Fibroblast of gingiva (primary cell): ENCODE results near the gene NAA20.

Experiments used
- DNase-seq: peaks from one replicate; pipeline ENCODE4 v3.0.0-alpha.2; 2011; ENCODE audit warnings: low read depth

NAA20 gene, protein sequence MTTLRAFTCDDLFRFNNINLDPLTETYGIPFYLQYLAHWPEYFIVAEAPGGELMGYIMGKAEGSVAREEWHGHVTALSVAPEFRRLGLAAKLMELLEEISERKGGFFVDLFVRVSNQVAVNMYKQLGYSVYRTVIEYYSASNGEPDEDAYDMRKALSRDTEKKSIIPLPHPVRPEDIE

DNA sequence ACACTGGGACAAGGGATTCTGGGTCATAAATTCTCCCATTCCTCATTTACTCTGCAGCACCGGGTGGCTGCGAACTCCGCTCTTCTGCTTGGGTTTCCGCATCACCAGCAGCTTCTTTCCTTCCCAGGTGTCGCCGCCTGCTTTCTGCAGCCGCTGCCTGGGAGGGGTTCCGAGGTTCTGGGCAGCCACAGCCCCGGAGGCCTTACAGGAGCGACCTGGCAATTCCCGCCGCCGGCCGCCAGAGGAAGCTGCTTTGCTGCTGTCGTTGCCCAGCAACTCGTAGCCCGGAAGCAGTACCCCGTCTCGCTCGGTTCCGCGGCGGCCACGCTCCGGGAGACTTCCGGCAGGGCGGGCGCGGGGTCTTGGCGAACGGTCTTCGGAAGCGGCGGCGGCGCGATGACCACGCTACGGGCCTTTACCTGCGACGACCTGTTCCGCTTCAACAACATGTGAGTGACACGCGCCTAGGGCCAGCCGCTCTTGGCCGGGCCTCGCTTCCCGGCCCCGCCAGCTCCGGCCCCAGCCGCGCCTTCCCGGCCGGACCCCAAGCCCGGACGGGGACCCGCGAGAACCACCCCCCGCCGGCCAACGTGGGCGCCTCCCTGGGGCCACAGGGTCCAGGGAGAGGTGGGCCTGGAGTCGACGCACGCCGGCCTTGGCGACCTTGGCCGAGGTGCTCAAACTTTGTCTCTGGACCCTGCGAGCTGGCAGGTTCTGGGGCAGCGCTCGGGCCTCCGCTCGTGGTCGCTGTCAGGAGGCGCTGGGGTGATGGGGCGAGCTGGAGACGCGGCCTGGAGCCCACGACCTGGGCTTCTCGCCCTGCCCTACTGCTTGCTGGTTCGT is at the start of gene NAA20:
NAA20 (plus strand) TSS at position 362 of the 843 bp plus-strand sequence; CDS start at position 397, 35 bp downstream.
- peak; percentile 90 for DNase-seq

DNA sequence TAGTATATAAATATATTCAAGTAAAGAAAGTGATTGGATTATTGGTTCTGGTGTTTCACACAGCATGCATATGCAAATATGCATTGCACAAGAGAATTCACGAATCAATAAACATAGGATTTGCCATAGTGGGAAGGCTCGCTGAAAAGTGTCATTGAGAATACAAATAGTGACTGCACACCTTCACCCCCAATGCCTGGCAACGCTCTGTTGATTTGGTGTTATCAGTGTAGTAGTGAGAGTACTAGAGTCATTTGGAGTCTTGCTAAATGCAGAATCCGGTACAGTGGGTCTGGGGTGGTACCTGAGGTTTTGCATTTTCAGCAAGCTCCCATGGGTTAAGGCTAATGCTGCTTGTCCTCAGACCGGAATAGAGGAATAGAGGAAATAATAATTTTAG is 49.7 kb upstream of the NAA20 start:
- DNase-seq, result no peak

DNA sequence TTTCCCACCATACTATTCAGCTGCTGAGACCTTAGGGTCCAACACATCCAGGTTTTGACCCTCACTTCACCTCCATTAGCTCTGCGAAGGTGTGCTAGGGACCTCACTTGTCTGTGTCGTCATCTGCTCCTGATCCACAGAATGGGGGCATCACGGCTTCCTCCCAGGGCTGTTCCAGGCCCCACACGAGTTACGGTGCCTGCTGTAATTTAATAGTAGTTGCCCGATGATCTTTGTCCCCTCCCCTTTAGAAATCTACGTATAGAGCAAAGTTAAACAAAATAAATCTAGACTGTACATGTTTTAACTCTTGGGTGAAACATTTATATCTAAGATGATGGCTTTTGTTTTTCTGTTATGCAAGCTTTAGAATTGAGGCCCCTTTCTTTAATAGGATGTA is 49.1 kb upstream of the NAA20 start:
- DNase-seq, result no peak

DNA sequence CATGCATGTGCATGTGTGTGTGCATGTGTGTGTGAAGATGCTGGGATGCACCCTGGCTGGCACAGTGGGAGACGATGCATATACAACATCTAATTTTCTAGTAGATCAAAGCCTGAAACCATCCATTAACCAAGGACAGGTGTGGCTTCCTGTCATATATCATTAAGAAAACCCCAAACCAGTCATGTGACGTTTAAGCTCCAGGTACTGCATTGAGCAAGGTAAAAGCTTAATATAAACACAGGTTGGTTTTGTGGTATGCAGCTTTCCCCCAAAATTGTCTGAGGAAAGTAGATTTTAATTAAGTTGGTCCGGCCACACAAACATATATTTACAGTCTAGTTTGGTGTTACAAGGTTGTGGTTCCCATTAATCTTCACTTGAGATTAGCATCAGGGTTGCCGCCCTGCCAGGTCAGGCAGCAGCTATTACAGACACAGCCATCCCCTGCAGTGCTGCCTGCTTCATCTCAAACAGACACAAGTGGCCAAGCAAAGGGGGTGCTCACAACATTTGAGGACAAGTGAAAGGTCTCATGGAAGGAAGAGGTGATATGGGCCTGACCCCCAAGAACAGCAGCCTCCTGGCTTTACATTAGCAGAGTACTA is 48.6 kb upstream of the NAA20 start:
- no peak for DNase-seq

DNA sequence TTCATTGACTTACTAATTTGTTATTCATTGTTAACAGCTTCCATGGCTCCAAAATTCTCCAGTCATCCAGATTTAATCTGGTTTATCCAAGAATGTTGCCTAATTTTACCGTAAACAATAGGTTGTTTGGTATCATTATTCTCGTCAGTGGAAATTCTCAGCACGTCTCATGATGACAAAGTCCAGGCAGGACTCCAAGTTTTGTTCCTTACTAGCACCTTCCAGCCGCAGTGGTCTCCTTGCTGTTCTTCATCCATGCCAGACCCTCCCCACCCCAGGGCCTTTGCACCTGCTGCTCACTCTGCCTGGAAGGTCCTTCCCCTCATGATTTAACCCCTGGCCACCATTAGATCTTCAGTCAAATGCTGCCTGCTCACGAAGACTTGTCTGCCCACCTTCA is 48.1 kb upstream of the NAA20 start:
- peak; percentile 26 for DNase-seq

DNA sequence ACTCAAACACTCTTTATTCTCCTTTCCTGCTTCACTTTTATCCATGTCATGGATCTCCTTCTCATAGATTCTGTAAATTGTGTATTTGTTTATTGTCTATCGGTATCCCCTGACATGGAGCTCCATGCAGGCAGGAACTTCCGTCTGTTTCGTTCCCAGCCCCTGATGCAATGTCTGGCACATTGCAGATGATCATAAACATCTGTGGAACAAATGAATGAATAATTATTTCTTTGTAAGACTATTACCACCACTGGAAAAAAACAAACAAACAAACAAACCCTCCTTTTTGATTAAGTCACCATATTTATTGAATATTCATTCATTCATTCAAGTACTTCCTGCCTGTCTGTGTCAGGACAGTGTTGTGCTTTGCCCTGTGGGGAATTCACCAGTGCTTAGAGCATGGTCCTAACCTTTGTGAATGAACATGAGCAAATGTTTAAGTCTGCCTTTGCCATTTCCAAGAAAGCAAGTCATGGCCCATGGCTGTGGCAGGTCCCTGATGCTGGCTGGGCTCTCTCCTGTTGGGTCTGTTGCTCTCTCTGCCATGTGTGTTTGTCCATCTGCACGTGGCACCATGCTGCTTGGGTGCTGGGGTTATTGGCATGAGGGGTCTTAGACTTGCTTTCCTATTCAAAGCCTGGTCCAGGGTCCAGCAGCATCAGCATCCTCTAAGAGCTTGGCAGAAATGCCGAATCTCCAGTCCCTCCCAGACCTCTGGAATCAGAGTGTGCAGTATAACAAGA is 47.5 kb upstream of the NAA20 start:
- peak; percentile 68 for DNase-seq

DNA sequence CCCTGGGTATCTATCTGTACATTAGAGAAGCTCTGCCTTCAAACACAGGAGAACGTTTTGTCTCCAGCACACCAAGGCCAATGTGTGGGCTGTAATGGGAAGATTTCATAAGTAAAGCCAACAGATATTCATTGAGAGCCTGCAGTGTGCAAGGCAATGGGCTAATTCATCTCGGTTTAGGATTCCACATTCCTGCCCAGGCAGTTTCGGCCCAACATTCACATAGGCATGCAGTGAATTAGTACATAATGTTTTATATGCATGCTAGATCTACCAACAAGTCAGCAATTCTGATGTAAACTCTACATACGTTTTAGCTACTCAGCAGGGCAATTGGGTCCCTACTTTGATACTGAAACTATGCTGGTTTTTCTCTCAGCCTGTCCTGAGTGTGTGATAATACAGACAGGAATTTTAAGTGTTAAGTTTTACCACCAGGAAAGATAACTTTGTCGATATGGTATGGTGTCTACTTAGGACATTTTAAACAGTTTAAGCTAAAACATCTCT is 46.9 kb upstream of the NAA20 start:
- DNase-seq, result peak; percentile 9

DNA sequence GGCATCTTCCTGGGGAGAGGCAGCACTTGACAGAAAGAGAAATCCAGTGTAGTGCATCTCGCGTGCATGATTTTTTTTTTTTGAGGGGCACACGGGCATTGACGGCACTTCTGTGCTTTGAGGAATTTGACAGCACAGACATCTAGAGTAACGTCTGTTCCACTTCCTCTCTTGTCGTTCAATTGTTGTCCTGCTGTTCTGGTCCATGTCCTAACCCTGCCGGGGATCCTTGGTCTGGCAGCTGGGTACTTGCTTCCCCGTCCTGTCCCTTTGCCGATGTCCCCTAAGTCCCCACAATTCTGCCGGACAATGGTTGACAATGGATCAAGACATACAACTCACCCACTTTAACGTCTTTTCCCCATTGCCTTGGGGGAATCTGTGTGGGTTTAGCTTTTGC is 46.0 kb upstream of the NAA20 start:
- DNase-seq, result no peak

DNA sequence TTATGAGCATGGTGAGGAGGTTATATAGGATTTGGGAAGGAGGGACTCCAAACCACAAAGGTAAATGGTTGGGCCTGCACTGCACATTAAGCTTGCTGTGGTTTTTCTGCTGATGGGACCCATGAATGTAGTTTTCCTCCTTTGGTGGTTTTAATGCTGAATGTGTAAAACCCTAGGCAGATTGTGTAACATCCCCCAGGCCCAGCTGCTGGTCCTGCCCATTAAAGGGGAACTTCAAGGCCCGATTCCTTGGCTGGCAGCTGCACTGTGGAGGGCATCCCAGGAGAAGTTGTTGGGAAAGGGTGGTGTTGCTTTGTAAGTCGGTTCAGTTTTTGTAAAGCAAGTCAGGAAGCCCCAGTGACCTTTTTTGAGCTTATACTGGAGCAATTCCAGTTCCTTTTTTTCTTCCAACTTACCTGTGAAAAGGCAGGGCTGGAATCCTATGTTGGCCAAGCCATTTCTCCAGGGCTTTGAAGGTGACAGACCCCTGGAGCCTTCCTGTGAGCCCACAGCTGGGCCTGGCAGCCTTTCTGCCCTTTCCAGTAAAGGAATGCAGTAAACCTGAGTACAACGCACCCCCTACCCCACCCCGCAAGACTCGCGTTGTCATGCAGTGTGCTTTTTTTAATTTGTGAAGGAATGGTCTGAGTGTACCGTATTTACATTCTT is 43.1 kb upstream of the NAA20 start:
- peak; percentile 98 for DNase-seq

DNA sequence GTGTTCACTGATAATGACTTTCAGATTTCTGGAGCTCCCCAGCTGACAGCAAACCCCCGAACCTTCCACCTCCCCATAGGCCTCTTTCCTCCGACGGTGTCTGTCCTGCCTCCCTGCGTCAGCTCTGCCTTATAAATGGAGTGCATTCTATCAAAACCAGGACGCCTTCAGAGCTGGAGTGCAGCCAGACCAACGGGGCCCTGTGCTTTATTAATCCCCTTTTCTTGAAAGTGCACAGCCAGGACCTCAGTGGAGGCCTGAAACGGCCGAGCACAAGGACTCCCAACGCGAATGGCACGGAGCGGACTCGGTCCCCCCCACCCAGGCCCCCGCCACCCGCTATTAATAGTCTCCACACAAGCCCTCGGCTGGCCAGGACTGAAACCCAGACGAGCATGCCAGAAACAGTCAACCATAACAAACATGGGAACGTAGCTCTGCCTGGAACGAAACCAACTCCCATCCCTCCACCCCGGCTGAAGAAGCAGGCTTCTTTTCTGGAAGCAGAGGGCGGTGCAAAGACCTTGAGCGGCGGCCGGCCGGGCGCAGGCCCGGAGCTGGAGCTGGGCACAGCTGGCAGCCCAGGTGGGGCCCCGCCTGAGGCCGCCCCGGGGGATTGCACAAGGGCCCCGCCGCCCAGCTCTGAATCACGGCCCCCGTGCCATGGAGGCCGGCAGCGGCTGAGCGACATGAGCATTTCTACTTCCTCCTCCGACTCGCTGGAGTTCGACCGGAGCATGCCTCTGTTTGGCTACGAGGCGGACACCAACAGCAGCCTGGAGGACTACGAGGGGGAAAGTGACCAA is 42.3 kb upstream of the NAA20 start:
- DNase-seq, result peak; percentile 98

DNA sequence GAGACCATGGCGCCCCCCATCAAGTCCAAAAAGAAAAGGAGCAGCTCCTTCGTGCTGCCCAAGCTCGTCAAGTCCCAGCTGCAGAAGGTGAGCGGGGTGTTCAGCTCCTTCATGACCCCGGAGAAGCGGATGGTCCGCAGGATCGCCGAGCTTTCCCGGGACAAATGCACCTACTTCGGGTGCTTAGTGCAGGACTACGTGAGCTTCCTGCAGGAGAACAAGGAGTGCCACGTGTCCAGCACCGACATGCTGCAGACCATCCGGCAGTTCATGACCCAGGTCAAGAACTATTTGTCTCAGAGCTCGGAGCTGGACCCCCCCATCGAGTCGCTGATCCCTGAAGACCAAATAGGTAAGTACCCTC is 41.7 kb upstream of the NAA20 start:
- peak; percentile 40 for DNase-seq

DNA sequence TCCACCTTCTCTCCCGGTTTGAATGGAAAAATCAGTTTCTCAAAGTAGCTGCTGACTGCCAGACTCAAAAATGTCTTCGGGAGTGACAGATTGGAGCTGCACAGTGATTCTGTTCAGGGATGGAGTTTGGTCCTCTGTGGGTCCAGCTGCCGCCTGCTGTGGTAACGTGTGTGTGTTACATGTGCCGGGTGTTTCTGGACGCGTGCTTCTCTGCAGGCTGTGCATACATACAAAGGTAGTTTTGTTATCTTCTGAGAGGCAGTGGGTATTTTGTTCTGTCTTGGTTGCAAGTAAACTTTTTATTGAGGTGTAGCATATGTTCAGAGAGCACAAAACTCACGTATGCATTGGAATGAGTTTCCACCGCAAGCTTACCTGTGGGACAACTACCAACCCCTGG is 41.3 kb upstream of the NAA20 start:
- peak; percentile 13 for DNase-seq

DNA sequence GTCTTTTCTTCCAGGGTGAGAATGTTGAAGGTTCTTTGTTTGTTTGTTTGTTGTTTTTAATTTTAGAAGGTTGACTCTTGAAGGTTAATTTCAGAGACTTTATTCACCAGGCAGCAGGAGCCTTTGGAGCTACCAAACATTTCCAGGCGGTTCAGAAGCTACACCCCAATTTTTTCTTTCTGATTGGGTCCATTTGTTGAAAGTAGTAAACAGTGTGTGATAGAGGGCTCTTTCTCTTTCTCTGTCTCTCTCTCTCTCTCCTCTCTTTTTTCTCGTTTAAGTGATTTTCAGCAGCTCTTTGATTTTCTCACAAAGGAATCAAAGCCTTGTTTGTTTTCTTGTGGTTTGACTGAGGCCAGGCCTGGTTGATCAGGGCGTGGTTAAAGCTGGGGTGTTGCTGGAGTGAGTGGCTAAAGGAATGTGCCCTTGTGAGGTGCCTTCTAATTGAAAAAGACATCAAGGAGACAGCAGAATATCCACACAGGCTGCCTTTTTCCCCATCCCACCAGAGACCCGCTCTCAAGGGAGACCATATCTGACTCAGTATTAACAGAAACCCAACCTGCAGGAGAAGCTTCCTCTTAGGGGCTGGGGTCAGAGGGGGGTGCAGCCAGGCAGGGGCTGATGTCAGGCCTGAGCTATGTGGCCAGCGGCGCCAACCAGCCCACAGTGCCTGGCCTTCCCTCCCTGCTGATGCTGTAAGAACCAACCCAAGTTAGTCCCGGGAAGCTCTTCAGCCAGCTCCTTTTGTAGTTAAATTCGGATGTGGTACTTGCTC is 40.4 kb upstream of the NAA20 start:
- DNase-seq, result peak; percentile 87

DNA sequence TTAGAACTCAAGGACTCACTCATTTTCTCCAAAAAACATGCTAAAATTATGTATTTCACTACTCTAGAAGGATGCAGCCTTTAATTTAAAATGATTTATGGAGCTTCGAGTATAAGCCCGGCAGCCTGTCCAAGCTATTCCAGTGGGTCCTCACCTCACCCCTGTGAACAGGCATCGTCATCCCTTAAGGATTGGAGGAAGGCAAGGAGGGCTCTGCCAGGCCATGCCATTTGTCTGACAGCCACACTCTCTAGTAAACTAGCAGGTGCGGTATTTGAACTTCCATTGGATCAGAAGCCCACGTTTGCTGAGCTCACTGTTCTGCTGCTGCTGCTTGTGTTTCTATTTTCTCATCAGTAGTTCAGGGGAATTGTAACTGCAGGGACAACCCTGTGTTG is 39.8 kb upstream of the NAA20 start:
- no peak for DNase-seq

DNA sequence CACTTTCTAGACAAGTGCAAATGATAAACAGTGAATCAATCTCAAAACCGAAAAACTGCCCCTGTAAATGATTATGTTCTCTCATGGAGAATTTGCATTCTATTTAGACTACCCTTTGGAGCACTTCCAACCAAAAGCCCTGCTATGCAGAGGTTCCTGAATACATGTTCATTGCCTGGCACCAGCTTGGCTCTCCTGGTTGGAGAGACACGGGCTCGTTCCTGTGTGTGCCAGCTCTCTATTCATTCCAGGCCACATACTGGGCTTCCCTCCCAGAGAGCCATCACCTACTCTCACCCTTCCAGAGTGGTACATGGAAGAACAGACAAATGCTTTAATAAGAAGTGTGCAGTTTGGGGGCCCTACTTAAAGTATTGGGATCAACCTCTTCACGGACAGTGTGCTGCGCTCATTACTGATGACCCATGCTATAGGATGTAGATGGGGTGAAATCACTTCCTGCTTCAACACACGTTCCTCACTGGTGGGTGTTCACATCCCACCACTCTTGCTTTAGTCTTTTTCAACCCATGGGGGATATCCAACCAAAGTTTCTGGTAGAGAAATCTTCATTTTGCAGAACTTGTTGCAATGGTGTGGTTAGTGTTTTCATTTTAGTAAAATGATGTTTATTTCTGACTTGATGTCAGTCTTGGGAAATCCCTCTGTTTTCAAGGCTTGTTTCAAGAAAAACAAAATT is 38.5 kb upstream of the NAA20 start:
- peak; percentile 14 for DNase-seq

DNA sequence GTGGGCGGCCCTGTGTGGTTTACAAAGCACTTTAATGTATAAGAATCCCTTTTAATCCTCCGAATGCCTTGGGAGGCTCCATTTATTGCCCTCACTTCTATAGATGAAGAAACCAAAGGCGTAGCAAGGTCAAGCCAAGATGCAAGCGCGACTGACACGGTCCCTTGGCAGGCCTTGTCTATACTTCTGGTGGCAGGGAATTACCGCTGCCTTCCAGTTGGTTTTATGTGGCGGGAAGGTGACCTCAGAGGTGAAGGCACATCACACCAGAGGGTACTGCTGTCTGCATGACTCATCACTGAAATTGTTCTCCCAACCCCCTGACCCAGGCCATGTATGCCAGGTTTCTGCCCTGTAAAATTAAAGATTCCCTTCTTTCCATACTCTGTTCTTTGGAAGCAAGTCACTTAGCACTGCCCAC is 36.1 kb upstream of the NAA20 start:
- peak; percentile 29 for DNase-seq

DNA sequence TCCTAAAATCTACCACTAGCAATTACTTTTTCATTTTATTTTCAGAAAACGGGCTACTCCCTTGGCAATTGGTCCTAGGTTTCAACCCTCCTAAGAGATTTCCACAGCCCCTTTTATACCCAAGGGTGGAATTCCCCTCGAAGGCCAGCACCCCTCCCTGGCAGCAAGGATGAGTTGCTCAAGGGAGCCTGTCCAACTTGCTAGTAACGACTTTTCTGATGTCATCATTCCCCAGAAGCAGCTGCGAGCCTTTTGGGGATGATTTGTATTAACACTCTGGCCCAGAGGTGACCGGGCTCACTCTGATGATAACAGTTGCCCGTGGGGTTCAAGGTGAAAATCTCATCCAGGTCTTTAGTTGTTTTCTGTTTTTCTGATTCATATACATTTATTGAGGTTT is 30.7 kb upstream of the NAA20 start:
- peak; percentile 60 for DNase-seq

DNA sequence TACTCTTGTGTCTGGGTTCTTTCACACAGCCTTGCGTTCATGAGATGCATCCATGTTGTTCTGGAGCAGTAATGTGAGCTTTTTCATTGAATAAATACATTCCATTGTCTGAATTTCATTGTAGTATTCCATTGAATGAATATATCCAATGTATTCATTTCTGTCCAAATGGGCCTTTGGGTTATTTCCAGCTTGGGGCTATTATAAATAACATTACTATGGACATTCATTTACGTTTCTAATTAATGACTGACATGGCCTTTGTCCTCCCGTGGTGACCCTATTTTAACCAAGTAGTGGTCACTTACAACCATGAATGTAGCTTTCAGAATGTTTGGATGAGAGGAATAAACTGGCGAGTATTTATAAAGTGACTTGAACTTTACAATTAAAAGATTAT is 30.1 kb upstream of the NAA20 start:
- no peak for DNase-seq

DNA sequence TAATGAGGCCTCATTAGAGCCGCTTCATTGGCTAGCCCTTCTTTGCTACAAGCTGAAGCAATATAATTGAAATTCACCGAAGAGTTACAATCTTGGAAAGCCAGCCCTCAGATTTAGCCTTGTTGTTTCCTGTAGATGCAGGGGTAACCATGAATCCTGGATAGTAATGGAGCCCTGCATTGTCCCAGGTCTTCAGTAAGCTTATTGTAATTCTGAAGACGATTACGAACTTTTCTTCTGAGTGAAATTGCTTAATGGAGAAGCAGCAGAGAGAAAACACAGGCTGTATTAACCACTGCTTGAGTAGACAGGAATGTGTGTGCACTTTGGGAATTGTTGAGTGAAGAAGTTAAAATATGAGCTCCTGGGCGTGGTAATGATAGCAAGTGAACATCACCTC is 26.3 kb upstream of the NAA20 start:
- no peak for DNase-seq

DNA sequence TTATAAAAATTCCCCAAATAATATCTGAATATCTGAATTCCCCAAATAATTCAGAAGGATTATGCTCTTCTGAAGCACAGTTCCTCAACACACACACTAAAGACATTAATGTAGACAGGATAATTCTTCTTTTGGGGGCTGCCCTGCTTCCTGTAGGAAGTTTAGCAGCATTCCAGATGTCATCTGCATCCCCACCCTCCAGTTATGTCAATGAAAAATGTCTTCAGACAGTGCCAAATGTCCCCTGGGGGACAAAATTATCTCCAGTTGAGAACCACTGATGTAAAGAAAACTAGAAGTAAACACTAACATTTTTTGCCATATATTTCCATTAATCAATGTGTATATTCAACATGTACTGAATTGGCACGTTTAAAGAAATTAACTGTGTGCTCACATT is 25.9 kb upstream of the NAA20 start:
- no peak for DNase-seq
